Vagina (tissue), 2 donors: ENCODE measurements around the gene HES5.

Experiments
- POLR2A ChIP-seq, 2 donors: fragments of 450-650 bp; IDR thresholded peaks; one replicate each; pipeline ENCODE4 v1.6.1; 2017; ENCODE audit warnings: antibody characterized with exemption in 2 of 2, mild to moderate bottlenecking in 2 of 2, moderate library complexity in 2 of 2
- TF ChIP-seq, protein P1 (sequence below), 3 experiments: fragments of 450-650 bp in 2 of 3; fragments of 200-600 bp in 1 of 3; sonication (generic) in 1 of 3; IDR thresholded peaks; one replicate each; pipeline ENCODE4 v1.5.1; 2017 to 2019; ENCODE audit warnings: antibody characterized with exemption in 3 of 3, mild to moderate bottlenecking in 2 of 3, moderate library complexity in 2 of 3

DNA sequence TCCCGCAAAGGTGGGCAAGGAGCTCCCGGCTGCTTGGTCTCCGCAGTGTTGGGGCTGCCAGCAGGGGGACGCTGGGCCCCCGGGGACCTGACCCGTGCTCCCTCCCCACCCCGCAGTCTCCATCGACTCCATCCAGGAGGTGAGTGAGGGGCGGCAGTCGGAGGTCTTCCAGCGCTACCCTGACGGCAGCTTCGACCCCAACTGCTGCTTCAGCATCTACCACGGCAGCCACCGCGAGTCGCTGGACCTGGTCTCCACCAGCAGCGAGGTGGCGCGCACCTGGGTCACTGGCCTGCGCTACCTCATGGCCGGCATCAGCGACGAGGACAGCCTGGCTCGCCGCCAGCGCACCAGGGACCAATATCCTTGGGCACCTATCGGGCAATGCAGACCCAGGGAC lies 50.4 kb downstream of the HES5 start:
- TF ChIP-seq POLR2A (IDR thresholded peaks at IDR 0.05) = no peak
- TF ChIP-seq, protein P1, sequence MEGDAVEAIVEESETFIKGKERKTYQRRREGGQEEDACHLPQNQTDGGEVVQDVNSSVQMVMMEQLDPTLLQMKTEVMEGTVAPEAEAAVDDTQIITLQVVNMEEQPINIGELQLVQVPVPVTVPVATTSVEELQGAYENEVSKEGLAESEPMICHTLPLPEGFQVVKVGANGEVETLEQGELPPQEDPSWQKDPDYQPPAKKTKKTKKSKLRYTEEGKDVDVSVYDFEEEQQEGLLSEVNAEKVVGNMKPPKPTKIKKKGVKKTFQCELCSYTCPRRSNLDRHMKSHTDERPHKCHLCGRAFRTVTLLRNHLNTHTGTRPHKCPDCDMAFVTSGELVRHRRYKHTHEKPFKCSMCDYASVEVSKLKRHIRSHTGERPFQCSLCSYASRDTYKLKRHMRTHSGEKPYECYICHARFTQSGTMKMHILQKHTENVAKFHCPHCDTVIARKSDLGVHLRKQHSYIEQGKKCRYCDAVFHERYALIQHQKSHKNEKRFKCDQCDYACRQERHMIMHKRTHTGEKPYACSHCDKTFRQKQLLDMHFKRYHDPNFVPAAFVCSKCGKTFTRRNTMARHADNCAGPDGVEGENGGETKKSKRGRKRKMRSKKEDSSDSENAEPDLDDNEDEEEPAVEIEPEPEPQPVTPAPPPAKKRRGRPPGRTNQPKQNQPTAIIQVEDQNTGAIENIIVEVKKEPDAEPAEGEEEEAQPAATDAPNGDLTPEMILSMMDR (IDR thresholded peaks at IDR 0.05) = no peak
